HUES6 (cell line): ENCODE data around the gene PRPSAP2.
"Not testable (repeated sequence)": the region's sequence is repeated elsewhere in the genome, so short reads cannot be mapped to it uniquely, and the experiment has no call there.

Experiments
- H3K27ac ChIP-seq: 2 replicates; pipeline ENCODE4 v1.7.0; 2013; ENCODE audit warnings: low read depth, mild to moderate bottlenecking, low read length, inconsistent platforms
- H3K27me3 ChIP-seq: 2 replicates; pipeline ENCODE4 v1.6.1; 2013; ENCODE audit warnings: low read length; ENCODE audit not compliant: control insufficient read depth, insufficient read depth
- H3K36me3 ChIP-seq: 2 replicates; pipeline ENCODE4 v1.6.1; 2013; ENCODE audit warnings: low read length; ENCODE audit not compliant: control insufficient read depth, insufficient read depth
- H3K4me1 ChIP-seq: 2 replicates; pipeline ENCODE4 v1.6.1; 2013; ENCODE audit warnings: low read length; ENCODE audit not compliant: control insufficient read depth, insufficient read depth
- H3K4me3 ChIP-seq: 2 replicates; pipeline ENCODE4 v1.5.1; 2013; ENCODE audit warnings: low read depth, low read length
- H3K9ac ChIP-seq: one replicate; pipeline ENCODE4 v1.6.1; 2013; ENCODE audit warnings: mild to moderate bottlenecking, low read length
- H3K9me3 ChIP-seq: 2 replicates; pipeline ENCODE4 v1.6.1; 2013; ENCODE audit warnings: low read depth, low read length; ENCODE audit not compliant: control insufficient read depth, insufficient read depth

The PRPSAP2 gene, protein sequence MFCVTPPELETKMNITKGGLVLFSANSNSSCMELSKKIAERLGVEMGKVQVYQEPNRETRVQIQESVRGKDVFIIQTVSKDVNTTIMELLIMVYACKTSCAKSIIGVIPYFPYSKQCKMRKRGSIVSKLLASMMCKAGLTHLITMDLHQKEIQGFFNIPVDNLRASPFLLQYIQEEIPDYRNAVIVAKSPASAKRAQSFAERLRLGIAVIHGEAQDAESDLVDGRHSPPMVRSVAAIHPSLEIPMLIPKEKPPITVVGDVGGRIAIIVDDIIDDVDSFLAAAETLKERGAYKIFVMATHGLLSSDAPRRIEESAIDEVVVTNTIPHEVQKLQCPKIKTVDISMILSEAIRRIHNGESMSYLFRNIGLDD

DNA sequence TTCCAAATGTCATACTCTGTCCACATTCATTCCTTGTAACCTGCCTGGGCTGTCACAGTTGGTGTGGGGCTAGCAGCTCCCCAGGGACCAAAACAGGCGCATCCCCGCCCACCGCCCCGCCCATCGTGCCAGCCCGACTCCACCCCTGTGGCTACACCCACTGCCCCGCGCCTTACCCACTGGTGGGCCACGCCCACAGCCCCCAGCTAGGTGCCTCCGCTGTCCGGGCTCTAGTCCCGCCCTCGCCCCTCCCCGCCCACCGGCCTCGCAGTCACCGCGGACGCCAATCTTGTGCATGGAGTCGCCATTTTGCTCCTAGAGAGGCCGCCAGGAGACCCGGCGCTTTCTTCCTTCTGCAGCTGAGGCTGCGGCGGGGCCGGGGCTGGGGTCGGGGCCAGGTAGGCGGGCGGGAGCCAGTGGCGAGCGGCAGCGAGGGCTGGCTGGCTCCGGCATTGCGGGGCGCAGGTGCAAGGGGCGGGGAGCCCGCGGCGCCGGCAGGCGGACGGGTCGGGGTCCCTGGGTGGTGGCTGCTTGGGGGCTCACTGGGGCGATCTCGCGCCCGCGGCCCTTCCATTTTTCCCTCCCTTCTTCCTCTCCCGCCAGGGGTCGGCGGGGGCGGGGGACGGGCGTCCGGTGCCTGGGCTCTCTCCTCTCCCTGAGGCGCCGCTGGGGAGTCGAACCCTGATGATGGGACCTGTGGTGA is at the start of gene PRPSAP2:
Gene PRPSAP2, plus strand, starts transcription at position 268 of the 703 bp plus-strand sequence. CDS start 7,703 bp downstream, outside the sequence.
- no peaks in the 10 kb centered on the region for H3K27me3 ChIP-seq
- H3K9me3 ChIP-seq, result no peaks in the 10 kb centered on the region
- peaks cover 18% of the 10 kb centered on the region for H3K4me1 ChIP-seq
- peak within 1 kb of the TSS; percentile 87 for H3K9ac ChIP-seq
- peak within 1 kb of the TSS; percentile 97 for H3K27ac ChIP-seq
- H3K36me3 ChIP-seq, result no peaks in the 10 kb centered on the region
- H3K4me3 ChIP-seq, result peak within 1 kb of the TSS; percentile 87

DNA sequence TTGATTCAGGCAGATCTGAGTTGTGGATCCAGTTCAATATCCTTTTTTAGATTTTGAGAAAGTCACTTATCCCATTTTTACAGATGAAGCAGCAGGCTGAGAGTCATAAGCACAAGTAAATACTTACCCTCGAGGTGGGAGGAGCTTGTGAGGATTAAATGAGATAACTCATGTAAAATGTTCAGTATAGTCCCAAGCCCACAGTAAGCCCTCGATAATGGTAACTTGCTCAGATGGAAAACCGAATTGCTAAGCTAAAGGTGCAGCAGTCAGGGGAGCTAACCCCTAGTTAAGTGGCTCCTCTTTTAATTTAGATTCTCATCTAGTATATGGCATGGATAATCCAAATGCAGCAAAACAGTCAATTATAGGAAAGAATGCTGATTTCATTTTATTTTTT is 42.0 kb upstream of the PRPSAP2 start:
- H3K4me3 ChIP-seq, H3K4me1 ChIP-seq, H3K27ac ChIP-seq, H3K36me3 ChIP-seq, H3K9ac ChIP-seq, H3K27me3 ChIP-seq, H3K9me3 ChIP-seq: not testable (repeated sequence)

DNA sequence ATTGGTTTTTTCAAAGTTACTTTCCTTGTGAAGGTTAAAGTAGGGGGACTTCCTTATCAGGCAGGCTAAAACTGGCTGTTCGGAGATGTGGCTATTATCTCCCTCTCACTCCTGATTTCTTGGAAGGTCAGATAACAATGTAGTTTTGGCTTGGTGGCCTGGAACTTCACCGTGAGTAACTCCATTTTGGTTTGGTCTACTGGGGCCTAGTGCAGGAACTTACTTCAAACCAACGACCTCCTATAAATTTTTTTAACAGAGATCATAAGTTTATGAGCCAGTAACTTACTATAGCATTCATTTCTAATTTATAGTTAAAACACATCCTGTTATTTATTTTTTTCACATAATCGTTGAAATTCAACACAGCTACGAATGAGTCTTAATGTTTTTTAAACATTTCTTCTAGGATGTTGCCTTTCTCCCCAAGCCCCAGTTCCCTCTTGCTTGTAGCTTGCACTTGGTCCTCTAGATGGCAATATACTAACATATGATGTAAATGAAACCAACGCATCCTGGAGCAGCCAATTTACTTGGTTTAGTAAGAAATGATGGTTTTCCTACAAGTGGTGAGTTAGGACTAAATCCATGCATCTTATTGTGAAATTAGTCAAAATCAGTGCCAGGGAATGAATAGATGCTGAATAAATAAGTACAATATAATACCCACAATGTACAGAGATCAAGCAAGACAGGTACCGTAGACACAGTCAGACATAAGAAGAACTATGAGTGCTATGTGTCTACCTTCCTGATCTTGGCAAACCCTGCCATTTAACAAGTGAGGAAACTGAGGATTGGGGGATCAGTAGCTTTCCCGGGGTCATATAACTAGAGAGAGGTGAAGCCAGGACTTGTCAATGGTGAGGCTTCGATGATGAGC is 41.2 kb upstream of the PRPSAP2 start:
- H3K4me1 ChIP-seq, H3K9me3 ChIP-seq, H3K27ac ChIP-seq, H3K36me3 ChIP-seq, H3K9ac ChIP-seq, H3K4me3 ChIP-seq, H3K27me3 ChIP-seq: not testable (repeated sequence)

DNA sequence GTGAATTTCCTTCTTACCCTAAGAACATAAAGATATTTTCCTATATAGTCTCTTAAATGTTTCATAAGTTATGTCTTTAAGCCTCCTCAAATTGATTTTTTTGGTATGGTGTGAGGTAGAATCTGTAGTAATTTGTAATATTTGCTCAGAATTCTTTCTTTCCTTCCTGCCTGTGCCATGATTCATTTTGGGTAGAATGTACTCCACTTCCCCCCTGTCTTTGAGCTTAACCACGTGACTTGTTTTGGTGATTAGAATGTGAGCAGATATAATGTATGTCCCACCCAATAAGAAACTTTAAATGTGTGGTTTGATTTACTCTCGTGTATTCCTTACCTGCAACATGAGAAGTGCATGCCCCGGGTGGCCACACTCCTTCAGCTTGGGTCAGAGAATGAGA is 36.5 kb upstream of the PRPSAP2 start:
- H3K9me3 ChIP-seq, H3K4me1 ChIP-seq, H3K36me3 ChIP-seq, H3K9ac ChIP-seq, H3K27me3 ChIP-seq, H3K4me3 ChIP-seq, H3K27ac ChIP-seq: not testable (repeated sequence)

DNA sequence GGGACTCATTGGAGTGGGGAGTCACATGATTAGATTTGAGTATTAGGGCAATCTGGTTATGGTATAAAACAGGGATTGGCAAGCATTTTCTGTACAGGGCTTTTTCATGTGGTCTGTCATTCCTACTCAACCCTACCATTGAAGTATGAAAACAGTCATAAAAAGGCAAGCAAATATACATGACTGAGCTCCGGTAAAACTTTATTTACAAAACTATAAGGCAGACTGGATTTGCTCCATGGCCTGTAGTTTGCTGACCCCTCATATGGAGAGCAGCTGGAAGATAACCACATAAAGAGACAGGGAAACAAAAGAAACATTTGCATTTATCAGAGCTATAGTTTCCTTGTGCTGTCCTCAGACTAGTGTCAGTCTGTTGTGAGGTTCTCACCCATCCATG is 30.3 kb upstream of the PRPSAP2 start:
- not testable (repeated sequence) for H3K9me3 ChIP-seq, H3K4me1 ChIP-seq, H3K9ac ChIP-seq, H3K27me3 ChIP-seq, H3K4me3 ChIP-seq, H3K27ac ChIP-seq, H3K36me3 ChIP-seq

DNA sequence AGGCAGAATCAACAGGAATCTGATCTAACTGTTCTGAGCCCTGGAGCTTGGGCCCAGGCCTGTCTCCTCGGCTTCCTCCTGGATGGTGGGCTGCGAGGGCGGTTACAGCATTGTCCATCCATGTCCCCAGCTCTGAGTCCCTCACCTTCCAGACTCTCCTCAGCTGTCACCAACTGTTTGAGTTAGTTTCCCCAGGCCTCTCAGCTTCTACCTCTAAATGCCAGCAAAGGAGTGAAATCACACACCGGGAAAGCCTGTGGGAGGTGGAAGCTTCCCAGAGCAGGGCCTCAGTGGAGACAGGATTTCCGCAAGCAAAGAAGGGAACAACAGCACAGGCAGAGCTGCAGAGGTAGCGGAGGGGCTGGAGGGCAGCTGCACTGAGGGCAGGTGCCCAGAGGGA is 9.4 kb upstream of the PRPSAP2 start:
- H3K9ac ChIP-seq, result no peak overlapping the region
- no peaks in the 10 kb centered on the region for H3K4me1 ChIP-seq
- H3K36me3 ChIP-seq, result no peaks in the 10 kb centered on the region
- no peak overlapping the region for H3K4me3 ChIP-seq
- H3K27ac ChIP-seq, result no peak overlapping the region
- H3K27me3 ChIP-seq, result no peaks in the 10 kb centered on the region
- H3K9me3 ChIP-seq, result no peaks in the 10 kb centered on the region

DNA sequence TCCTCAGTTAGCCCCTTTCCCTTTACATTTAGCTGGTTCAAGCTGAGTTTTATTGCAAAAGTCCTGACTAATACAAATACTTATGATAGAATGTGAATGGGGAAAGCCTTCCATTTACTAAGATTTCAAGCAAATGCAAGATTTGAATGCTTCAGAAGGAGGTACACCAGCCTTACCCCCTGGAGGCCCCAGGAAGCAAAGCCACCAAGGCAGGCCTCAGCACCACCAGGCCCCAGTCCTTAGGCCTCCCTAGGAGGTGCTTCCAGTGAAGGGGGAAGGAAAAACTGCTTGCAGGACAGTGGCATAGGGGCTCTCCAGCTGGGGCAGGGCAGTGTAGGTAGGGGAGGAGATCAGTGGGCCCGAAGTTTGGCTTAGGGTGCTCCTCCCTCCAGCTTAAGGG is 7.3 kb upstream of the PRPSAP2 start:
- H3K9me3 ChIP-seq, result no peaks in the 10 kb centered on the region

DNA sequence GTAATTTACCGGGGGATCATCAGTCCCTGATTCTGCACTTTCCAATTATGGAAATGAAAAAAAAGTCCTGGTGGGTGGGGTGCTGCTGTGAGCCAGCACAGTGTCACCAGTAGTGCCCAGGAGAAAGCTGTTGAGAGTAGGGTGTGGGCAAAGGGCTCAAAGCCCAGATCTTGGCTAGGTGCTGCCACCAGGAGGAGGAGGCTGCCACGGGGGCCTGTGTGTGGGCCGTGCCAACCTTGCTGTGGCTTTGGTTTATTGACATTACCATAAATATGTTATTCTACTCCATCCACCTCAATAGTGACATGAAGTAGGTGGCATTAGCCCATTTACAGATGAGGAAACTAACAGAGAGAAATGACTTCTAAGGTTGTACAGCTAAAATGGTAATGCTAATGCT is 6.7 kb upstream of the PRPSAP2 start:
- H3K27ac ChIP-seq, result no peak overlapping the region
- H3K4me3 ChIP-seq, result no peak overlapping the region
- H3K36me3 ChIP-seq, result no peaks in the 10 kb centered on the region
- peaks cover 5% of the 10 kb centered on the region for H3K4me1 ChIP-seq
- no peak overlapping the region for H3K9ac ChIP-seq
- no peaks in the 10 kb centered on the region for H3K27me3 ChIP-seq
- no peaks in the 10 kb centered on the region for H3K9me3 ChIP-seq

More for the DNA sequence above, 7.3 kb upstream of the PRPSAP2 start:
- Histone ChIP-seq H3K36me3 (no peaks in the 10 kb centered on the region), H3K9ac (no peak overlapping the region), H3K4me3 (no peak overlapping the region), H3K27me3 (no peaks in the 10 kb centered on the region), H3K4me1 (peaks cover 5% of the 10 kb centered on the region), H3K27ac (no peak overlapping the region)

DNA sequence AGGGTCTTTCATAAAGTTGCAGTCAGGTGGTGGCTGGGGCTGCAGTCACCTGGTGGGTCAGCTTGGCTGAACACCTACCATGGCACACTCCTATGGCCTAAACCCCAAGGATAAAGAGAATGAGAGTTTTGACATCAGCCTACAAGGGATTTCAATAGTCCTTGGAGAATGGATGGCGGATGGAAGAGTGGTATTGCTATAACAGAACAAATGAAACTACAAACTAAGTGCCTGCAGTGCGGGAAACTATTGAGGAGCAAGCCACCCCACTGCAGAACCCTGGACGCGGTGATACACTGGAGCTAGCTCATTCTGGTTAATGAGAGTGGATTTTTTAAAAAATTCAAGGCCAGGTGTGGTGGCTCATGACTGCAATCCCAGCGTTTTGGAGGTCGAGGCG is 3.0 kb upstream of the PRPSAP2 start:
- Histone ChIP-seq H3K27ac (no peak overlapping the region), H3K9ac (no peak overlapping the region), H3K4me3 (peak overlapping the region; percentile 92; the same call in 1 of the 2 replicates), H3K36me3 (no peaks in the 10 kb centered on the region), H3K9me3 (no peaks in the 10 kb centered on the region), H3K4me1 (peaks cover 9% of the 10 kb centered on the region), H3K27me3 (no peaks in the 10 kb centered on the region)

DNA sequence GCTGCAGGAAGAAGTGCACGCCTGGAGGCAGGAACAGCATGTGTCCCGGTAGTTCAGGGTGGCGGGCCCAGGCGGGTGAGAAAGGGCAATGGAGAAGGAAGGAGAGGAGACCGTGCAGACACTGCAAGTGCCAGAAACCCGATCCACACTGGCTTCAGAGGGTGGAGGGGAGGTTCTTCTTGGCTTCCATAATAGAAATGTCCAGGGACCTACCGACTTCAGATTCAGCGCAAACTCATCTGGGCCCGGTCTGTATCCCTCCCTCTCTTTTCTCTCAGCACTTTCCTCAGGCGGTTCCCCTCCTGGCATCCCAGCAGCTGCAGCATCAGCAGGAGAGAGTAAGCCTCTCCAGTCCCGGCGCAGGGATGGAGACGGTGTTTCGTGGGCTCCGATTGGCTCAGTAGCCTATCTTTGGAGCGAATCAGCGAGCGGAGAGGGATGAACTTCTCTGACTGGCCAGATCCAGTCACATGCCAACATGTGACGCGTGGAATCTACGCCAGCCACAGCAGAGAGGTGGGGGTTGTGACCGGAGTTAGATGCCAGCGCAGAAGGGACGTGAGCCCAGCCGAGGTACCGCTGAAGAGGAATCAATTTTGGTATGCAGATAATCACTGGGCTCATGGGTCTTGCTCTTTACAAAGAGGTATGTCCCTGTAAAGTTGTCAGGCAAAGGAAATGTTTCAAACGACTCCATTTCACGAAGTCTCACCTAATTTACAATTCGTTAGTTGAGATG is 1.9 kb upstream of the PRPSAP2 start:
- Histone ChIP-seq H3K36me3 (no peaks in the 10 kb centered on the region), H3K9ac (peak overlapping the region; percentile 65), H3K4me1 (peaks cover 9% of the 10 kb centered on the region), H3K27ac (0 out of 2 replicates have a peak overlapping the region, but pooled peaks have one; percentile 22), H3K27me3 (no peaks in the 10 kb centered on the region), H3K4me3 (peak overlapping the region; percentile 92), H3K9me3 (no peaks in the 10 kb centered on the region)
